NOMO-1 treated with DMSO at 0.1 percent for 48 hours (cell line): ENCODE results near the gene ST6GALNAC2.

Source experiments
- DNase-seq: peaks from one replicate; lab custom pipeline; 2025; ENCODE audit not compliant: unreplicated experiment; lab: John Stamatoyannopoulos, UW

The ST6GALNAC2 gene

GRCh38 chr17:76599694-76600460, 14.2 kb upstream of the ST6GALNAC2 start:
- DNase-seq, result peak; percentile 68

- DNase-seq, result peak; percentile 84
Measured at GRCh38 chr17:76598004-76598439, 12.4 kb upstream of the ST6GALNAC2 start.

- DNase-seq, result no peak
Measured at GRCh38 chr17:76597156-76598003, 11.7 kb upstream of the ST6GALNAC2 start.

GRCh38 chr17:76594690-76595089, 9.0 kb upstream of the ST6GALNAC2 start:
- DNase-seq, result no peak

- no peak for DNase-seq
Measured at GRCh38 chr17:76593959-76594358, 8.3 kb upstream of the ST6GALNAC2 start.

GRCh38 chr17:76593384-76593826, 7.7 kb upstream of the ST6GALNAC2 start:
- DNase-seq, result no peak

GRCh38 chr17:76588182-76588581, 2.5 kb upstream of the ST6GALNAC2 start:
- DNase-seq, result no peak

GRCh38 chr17:76586741-76587487, 1.3 kb upstream of the ST6GALNAC2 start:
- DNase-seq, result no peak

GRCh38 chr17:76585033-76585648, 519 bp downstream of the ST6GALNAC2 start:
- DNase-seq, result no peak

- no peak for DNase-seq
Measured at GRCh38 chr17:76584427-76585032, 1.1 kb downstream of the ST6GALNAC2 start.

GRCh38 chr17:76582660-76583059, 3.0 kb downstream of the ST6GALNAC2 start:
- DNase-seq, result no peak

GRCh38 chr17:76581515-76581914, 4.1 kb downstream of the ST6GALNAC2 start:
- no peak for DNase-seq

- DNase-seq, result peak; percentile 69
Measured at GRCh38 chr17:76579281-76579680, 6.4 kb downstream of the ST6GALNAC2 start.

GRCh38 chr17:76578376-76578775, 7.3 kb downstream of the ST6GALNAC2 start:
- DNase-seq, result no peak

- no peak for DNase-seq
Measured at GRCh38 chr17:76577876-76578275, 7.8 kb downstream of the ST6GALNAC2 start.

GRCh38 chr17:76576189-76576588, 9.5 kb downstream of the ST6GALNAC2 start:
- DNase-seq, result no peak

- DNase-seq, result no peak
Measured at GRCh38 chr17:76575570-76575969, 10.1 kb downstream of the ST6GALNAC2 start.

GRCh38 chr17:76574166-76574565, 11.5 kb downstream of the ST6GALNAC2 start:
- no peak for DNase-seq

- no peak for DNase-seq
Measured at GRCh38 chr17:76573096-76573495, 12.6 kb downstream of the ST6GALNAC2 start.

GRCh38 chr17:76572201-76572910, 13.3 kb downstream of the ST6GALNAC2 start:
- no peak for DNase-seq
